Inflammatory macrophage treated with lipopolysaccharide for 4 hours (primary cell): ENCODE results near the gene RPRM.
A peak's percentile ranks its signal among the peaks of the same experiment; 100 is the strongest.
"Not testable (repeated sequence)": the region's sequence is repeated elsewhere in the genome, so short reads cannot be mapped to it uniquely, and the experiment has no call there.

Experiments used
- DNase-seq: peaks from one replicate; pipeline ENCODE4 v3.0.0-alpha.2; 2020

Gene RPRM

DNA sequence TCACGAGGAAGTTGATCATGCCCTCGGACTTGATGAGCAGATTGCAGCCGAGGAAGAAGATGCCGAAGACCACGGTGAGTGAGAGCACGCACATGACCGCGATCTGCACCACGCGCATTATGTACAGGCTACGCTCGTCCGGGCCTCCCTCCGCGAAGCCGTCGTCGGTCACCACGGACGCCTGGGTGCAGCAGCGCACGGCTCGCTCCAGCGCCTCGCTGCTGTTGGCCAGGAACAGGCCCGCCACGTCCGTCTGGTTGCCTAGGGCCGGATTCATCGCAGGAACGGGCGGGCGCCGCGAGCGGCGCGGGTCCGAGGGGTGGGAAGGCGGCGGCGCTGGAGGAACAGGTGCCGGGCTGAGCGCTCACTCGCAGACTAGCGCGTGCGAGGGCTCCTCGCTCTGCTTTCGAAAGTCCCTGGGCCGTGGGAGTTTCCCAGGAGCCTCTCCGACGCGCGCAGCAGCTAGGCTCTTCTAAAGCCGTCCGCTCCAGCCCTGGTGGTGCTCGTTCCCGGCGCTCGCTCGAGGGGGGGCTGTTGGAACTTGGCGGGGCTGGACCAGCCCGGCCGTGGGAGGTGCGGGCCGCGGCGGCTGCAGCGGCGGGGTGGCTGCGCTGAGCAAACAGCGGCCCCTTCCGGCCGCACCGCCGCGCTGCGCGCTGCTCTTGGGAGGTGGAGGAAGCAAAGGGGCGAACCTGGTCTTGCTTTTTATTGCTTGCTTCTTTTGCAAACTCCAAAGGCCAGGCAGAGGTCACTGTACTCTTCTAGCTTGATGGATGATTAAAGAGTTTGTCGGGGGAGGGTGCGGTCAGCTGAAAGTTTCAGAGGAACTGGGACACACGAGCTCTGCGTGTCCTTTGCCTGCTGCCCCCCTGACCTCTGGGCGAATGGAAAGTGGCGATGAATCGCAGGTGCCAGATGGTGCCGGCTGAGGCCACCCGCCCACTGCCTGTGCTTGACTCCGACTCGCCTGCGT, at the start of gene RPRM:
Gene RPRM (minus strand): TSS at position 474 of the 973 bp plus-strand sequence. CDS start 197 bp downstream, at position 277.
- DNase-seq: peak; percentile 54

DNA sequence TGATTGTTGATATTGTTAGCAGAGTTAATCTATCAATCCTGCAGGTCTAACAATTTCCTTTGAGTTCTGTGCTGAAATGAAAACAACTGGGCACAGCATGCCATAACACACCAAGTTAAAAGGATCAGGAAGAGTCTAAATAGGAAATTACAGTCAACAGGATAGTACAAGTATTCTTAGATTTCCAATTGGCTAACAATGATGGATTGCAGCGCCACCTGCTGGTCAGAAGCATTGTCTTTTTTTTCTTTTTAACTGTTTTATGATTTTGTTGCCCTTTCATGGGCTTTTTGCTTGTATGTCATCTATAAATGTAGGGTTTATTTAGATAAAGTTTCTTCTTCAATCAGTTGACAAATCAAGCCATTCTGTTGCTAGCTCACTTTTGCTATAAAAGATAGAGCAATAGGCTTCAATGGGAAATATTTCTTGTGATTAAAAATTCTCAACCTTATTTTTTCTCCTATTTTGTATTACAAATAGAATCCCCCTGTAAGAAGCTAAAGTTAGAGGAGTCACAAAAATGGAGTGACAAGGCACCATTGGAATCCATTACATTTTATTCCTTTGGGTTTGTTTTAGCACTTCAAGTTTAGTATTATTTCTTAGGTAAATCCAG, 40.8 kb upstream of the RPRM start:
- DNase-seq: peak; percentile 49

DNA sequence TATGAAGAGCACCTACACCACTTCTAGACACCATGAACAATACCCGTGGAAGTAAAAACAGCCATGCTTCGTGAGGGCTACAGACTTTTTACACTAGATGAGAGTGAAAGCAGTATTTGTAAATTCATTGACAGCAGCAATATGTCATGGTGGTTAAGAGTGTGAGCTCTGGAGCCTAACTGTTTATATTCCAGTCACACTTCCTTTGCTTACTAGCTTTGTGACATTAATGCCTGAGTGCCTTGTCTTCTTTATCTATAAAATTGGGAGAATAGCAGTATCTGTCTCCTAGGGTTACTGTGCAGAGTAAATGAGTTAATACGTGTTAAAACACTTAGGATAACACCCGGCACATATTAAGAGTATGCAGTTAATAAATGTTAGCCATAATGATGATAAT, 33.8 kb upstream of the RPRM start:
- DNase-seq: no peak

DNA sequence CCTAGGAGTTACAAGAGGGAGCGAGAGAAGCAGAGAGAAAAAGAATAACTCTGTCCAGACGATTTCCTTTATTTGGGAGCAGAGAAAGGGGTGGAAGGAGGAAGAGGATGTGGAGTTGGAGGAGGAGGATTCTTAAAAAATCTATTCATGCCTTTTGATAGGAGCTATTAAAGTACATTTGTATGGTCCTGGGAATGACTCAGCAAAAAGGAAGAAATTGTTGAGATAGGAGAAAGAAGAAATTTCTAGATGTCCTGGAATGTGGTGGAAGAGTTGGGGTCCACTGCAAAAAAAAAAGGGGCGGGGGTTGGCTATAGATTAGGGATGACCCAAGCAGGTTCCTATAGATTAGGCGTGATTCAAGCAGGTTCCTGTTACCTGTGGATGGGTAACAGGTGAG, 32.4 kb upstream of the RPRM start:
- no peak for DNase-seq

DNA sequence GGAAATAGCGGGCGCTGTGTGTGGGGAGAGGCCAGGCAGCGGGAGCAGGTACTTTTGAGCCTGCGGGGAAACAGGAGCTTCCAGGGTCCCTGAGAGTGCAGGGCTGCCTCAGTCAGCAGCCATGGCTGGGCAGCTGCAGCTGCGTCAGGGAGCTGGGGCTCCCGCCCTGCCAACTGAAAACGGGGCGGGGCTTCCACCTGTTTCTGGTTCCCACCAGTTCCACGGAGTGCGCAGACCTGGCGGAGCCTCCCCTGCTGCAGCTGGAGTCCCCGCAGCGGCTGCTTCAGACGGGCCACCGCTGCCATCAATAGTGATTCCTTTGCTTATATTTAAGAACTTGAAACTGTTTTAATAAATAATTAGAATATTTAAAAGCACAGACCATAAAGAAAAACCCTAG, 30.6 kb upstream of the RPRM start:
- no peak for DNase-seq

DNA sequence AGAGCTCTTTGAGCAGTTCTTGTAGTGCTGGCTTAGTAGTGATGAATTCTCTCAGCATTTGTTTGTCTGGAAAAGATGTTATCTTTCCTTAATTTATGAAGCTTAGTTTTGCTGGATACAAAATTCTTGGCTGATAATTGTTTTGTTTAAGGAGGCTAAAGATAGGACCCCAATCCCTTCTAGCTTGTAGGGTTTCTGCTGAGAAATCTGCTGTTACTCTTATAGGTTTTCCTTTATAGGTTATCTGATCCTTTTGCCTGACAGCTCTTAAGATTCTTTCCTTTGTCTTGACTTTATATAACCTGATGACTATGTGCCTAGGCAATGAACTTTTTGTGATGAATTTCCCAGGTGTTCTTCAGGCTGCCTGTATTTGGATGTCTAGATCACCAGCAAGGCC, 27.9 kb upstream of the RPRM start:
- not testable (repeated sequence) for DNase-seq

DNA sequence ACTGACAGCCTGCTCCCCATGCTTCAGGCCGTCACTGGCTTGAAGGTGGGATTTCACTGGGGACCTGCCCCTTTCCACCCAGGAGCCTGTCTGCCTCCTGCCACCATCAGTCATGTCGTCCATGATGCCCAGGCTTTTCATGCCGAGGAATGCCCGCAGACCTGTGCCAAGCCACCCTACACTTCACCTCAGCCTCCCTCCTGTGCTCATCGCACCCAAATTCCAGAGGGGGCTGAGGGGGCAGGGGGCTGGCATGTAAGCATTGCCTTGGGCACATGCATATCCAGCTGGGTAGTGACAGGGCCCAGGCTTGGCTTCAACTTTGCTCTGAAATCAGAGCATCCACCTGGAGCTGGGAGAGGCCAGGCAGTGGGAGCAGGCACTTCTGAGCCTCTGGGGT, 20.9 kb upstream of the RPRM start:
- DNase-seq: no peak

DNA sequence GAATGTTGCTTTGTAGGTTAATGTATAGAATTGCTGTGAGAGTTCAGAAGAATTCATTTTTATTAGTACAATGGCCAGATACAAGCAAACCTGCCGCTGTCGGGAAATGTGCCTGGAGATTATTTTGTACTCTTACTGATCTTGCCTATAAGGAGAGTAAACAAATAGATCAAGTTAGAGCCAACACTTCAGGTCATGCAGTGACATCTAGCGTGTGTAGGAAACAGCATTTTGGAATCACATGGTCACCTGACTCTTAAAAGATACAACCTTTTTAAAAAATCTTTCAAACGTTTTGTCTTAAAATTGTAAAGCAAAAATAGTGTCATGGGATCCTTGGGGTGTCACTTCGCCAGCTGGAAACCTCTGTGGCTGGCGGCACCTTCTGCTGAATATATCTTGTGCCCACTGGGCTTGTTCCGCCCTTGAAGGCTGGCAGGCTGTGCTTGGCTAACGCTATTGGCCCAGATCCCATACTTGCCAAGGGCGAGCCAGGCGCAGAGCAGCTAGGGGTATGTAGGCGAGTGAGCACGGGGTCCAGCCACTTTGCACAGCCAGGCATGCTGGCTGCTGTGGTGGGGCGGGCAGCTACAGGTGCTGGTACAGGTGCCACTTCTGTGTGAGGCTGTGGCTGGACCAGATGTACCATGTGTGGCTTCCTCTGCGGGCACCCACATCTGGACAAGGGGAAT, 19.5 kb upstream of the RPRM start:
- DNase-seq: no peak

DNA sequence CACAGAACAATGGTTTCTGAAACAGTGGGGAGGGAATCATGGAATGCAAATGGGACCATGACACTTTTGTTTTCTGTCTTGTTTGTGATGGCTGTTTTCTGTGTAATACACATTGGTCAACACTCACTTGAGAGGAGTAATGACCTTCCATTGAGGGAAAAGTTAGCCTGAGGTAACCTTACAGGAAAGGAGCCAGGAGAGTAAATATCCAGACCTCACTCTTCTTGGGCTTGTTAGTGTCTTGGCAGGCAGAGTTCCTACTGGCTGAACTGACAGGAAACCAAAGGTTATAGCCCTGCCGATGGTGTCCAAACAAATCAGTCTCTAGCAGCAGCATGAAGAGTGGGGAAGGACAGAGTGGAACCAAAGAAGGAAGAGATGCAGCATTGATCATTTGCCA, 17.2 kb upstream of the RPRM start:
- DNase-seq: no peak

DNA sequence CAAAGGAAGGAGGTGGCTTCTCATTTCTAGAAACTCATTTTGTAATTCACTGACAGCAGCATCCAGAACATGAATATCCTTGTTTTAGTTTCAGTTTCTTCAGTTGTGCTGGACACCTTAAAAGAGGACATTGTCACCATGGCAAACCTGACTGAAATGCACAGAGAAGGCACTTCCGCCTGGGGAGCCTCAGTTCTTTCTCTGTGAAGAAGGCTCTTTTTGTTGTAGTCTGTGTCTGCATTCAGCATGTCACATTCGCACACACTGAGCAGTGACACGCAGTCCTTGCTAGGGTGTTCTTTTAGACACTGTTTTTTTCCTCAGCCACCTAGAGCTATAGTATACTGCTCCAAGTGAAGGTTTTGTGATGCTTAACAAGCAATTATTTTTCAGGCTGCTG, 9.5 kb upstream of the RPRM start:
- DNase-seq: no peak

DNA sequence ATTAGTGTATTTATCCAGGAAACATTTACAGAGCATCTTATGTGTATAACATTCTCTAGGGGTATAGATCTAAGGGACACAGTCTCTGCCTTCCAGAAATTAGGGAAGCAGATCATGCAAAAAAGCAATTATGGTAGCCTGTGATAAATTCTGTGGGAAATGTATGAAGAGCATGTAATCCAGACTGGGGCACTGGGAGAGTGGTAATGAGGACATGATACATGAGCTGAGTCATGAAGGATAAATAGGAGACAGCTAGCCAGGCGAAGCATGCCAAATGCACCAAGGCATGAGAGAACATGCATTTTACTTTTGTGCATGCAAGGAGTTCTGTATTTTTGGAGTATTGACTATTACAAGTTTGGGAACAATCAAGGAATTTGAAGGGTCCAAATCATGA, 8.9 kb upstream of the RPRM start:
- DNase-seq: no peak

DNA sequence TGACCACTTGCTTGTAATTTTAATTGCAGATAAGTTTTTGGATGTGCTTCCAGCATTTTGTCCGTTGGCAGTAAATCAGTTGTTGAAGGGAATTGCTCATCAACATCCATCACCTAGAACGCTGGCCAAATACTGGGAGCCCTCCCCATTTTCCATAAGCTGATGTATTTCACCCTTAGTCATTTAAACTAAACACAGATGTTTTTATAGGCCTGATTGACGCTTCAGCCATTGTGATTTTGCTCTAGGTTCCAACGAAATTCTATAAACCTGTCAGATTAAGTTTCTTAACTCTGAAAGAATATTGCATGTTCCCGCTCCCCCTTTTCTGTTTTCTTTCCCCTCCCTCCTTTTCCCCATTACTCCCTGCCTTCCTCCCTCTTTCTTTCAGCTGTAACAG, 1.0 kb upstream of the RPRM start:
- no peak for DNase-seq

DNA sequence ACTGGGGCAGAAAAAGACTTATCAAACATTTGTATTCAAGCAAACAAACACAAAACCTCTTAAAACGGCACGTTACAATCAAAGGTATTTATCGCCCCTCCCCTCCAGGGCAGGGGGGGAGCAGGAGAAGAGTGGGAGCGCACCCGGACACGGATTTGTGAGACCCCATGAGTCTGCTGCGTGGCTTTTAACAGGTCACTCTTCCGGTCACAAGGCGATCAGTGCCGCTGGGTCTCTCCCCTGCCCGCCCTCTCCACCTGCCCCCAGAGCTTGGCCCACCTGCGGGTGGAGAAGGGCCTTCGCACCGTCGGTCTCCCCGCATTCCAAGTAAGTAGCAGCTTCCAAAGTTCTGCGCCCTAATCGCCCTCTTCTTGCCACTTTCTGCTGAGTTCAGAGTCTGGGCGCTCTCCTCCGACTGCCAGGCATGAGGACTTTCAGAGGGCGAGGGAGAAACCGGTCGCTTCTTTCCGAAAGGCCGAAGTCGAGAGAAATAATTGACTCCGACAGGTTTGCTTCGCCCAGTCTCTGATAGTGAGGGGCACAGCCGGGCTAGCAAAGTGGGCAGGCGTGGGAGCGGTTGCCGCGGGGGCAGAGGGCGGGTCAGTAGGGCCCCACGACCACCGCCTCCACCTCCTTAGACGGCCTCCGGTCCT, 800 bp downstream of the RPRM start:
- DNase-seq: no peak

DNA sequence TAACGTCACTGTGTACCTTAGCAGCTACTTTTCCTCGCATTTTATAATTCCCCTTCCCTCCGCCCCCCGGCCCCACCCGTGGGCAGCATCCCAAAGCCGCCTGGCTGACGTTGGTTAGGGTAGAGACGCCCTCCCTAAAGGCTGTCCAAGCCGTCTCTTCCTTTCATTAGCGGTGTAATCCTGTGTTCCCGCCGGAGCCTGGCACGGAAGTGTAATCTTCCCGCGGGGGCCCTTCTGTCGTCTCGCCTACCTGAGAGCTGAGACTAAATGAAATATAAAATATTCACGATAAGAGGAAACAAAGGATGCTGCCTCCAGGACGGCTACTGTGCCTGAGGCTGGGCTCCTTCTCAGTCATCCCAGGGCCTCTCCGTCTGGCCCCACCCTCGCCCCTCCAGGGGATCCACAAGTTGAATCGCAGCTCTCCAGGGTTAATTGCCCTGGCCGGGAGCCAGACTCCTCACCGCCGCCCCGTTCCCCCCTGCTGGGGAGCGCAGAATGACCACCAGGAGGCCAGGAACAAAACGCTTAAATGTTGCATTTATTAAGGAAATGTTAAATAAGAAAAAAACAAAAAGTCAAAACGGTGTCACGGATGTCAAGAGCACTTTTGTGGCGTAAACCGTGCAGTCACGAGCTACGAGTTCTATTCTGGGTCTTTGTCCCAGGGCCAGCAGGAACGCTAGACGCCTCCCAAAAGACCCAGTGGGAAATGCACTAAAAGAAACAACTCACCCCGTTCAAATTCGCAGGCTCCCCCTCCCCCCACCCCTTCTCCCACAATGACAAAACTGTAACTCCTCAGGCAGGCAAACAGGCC, 1.5 kb downstream of the RPRM start:
- DNase-seq: no peak

DNA sequence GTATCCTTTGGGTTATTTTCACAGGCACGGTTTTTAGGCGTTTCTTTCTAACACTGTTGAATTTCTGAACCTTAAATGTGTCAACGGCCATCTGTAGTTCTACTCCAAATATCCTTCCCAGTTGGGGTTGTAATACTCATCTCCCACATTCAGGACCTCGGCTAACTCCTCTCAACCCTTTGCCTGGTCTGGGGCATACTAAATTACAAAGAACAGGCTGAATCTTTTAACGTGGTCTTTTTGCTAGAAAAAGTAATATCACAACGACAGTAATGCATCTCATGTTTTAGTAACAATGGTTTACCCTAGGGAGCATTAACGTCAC, 2.1 kb downstream of the RPRM start:
- DNase-seq: no peak

DNA sequence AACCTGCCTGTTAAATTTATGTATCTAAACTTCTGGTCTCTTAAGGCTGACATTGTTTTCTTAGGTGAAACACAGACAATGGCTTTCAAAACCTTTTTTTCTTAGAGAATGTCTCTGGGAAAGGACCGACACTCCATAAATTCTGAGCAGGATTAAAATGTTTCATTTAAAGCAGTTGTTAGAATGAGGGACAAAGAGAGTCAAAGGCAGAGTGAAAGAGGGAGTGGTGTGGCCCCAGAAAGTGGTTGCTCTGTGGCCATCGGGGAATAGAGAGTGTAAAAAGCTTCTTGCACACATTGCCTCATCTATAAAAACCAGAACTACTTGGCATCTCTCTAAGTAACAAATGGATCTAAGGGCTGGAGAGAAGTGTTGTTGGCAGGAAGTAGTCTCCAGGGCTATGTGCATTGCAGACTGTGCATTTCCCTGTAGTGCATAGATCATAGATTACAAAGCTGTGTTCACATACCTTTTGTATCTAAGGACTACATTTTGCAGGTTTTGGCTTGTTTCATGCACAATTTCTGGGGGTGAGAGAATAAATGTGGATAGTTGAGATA, 3.6 kb downstream of the RPRM start:
- DNase-seq: no peak

DNA sequence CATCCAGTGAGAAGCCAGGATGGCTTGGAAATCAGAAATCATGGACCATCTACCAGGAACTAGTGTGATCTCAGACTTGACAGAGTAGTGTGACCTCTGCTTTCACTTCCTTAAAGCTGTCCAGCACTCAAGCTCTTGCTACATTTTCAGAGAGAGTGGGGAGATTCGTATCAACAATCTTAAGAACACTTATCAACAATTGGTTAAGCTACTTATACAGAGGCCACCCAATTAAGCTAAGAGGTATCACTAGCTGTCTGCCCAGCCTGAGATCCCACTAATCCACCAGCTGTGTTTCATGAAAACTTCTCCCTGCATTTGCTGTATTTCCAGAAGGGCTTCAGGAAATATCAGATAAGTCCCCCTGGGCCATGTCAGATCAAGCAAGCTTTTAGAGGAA, 4.2 kb downstream of the RPRM start:
- peak; percentile 52 for DNase-seq

DNA sequence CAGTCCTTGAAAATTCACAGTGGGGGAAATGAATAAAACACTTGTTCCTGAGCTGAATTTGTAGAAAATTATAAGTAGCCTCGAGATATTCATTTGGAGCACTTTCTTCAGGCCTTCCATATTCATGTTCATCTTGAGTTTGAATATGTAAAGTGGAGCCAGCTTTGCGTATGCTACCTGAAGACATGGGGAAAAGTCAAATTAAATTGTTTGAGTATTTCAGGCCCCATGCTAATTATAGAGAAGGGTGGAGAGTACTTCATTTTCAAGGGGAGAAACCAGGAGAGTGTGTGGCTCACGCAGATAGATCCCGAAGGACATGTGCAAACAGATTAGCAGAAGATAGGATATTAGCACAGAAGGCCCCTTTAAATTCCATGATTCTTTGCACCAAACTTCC, 7.7 kb downstream of the RPRM start:
- no peak for DNase-seq

DNA sequence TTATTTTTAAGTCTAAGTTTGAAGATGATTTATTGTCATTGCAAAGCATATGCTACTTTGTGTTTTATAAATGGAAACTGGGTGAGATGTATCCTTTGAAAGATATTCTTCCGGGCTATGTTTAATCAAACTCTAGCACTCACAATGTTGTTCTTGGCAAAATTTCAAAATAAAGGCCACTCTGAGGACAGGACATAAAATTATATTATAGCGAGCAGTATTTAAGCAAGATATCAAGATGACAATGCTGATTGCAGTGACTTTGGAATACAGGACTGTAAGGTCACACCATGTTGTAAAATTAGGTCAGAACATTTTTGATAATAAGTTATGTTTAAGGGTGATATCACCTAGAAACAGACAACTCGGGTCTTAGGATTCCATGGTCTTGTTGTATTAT, 14.2 kb downstream of the RPRM start:
- no peak for DNase-seq

DNA sequence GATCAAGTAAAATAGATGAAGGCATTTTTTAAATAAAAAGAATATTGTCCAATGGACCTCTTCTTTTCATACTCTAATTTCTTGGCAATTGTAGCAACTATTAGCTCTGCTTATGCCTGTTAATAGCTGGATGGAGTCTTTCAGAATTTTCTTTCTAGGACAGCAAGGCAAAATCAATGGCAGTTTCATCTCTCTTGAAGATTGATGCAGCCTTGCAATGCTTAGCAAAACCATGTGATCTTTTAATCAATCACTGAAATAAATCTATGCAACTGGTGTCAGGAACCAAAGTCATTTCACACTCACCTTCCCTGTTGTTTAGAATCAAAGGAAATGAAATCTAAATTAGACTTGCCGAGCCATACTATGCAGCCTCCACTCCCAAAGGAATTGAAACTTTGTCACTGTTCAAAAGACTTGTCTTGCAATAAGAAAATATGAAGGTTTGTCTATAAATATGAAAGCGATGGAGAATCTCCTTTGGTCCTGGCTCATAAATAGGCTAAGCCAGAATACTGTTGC, 16.2 kb downstream of the RPRM start:
- DNase-seq: no peak

DNA sequence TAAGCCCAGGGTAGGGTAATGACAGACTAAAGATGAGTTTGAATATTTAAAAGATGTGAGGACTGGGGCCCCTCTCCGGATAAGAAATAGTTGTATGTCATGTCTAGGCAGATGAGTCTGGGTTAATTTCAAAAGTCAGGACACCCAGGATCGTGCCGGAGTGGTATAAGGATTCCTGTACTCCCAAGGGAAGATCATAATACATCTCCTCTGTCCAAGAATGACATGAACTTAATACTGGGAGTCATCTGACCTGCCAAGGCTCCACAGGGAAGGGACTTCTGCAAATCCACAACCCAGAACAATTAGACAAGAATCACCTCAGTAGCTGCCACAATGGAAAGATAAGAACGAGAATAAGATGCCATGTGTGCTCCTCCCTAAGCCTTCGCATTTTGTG, 17.1 kb downstream of the RPRM start:
- no peak for DNase-seq

DNA sequence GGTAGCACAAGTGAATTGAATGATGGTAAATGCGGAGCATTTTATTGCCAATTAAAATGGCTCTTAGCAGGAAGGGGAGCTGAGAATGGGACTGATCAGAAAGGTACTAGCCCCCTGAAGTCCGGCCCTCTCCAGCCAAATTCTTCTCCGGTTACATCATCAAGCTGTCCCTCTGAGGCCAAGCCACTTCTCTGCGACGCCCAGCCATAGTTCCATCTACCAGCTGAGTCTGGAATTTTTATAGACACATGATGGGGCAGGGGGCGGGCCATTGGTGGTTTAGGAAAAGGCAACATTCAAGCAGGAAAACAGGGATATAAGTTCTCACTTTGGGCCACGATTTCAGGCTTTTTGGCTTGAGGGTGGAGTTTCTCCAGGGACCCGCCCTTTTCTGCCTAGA, 22.7 kb downstream of the RPRM start:
- DNase-seq: no peak
